ENCODE measurements around the gene ABCC10.

- no peak for TF ChIP-seq CTCF (IDR thresholded peaks at IDR 0.05)
- TF ChIP-seq POLR2A (IDR thresholded peaks at IDR 0.05): no peak
These were observed 32.4 kb upstream of the ABCC10 start for GRCh38 chr6:43394982-43395381.

All from heart left ventricle (tissue), 13 donors.